Large intestine (tissue), 12 donors: Measurements from ENCODE around the gene KIFC3. TPM values are rescaled to one million over a fixed set of nuclear protein-coding genes. Genes with fewer than 3 reads are reported as not detected.
"Not testable (repeated sequence)": the region's sequence is repeated elsewhere in the genome, so short reads cannot be mapped to it uniquely, and the experiment has no call there.

ENCODE experiments used
- DNase-seq, 2 donors: peaks; one replicate each; pipeline versions ENCODE4 v3.0.0 to v3.0.0-alpha.2; 2013
- H3K27ac ChIP-seq: one replicate; pipeline ENCODE4 v1.5.1; 2013; ENCODE audit warnings: low read length
- H3K27me3 ChIP-seq: 2 replicates; pipeline ENCODE4 v1.6.1; 2013; ENCODE audit warnings: low read length; ENCODE audit not compliant: control insufficient read depth, insufficient read depth
- H3K36me3 ChIP-seq: 2 replicates; pipeline ENCODE4 v1.6.1; 2013; ENCODE audit warnings: low read length; ENCODE audit not compliant: control insufficient read depth, insufficient read depth
- H3K4me1 ChIP-seq: one replicate; pipeline ENCODE4 v1.6.1; 2013; ENCODE audit warnings: low read length; ENCODE audit not compliant: control insufficient read depth, insufficient read depth
- H3K4me3 ChIP-seq: one replicate; pipeline ENCODE4 v1.5.1; 2013; ENCODE audit warnings: low read length
- H3K9me3 ChIP-seq: one replicate; pipeline ENCODE4 v1.6.1; 2013; ENCODE audit warnings: mild to moderate bottlenecking, low read depth, low read length, moderate library complexity; ENCODE audit not compliant: control insufficient read depth
- WGBS: methylation state at CpG from one replicate; pipeline ENCODE4 v1.1.5; 2013; ENCODE audit warnings: low lambda C conversion rate; ENCODE audit not compliant: insufficient coverage; 5-methylcytosine and 5-hydroxymethylcytosine counted together
- long read RNA-seq, 11 donors: transcript quantifications; one replicate each; lab custom pipeline, GENCODE V29; 2026
- polyA plus RNA-seq: library from polyadenylated mRNA; unstranded; fragments of 120-200 nt; gene quantifications from one replicate; pipeline ENCODE4 v1.2.1, GENCODE V29; 2013

KIFC3 gene, protein sequence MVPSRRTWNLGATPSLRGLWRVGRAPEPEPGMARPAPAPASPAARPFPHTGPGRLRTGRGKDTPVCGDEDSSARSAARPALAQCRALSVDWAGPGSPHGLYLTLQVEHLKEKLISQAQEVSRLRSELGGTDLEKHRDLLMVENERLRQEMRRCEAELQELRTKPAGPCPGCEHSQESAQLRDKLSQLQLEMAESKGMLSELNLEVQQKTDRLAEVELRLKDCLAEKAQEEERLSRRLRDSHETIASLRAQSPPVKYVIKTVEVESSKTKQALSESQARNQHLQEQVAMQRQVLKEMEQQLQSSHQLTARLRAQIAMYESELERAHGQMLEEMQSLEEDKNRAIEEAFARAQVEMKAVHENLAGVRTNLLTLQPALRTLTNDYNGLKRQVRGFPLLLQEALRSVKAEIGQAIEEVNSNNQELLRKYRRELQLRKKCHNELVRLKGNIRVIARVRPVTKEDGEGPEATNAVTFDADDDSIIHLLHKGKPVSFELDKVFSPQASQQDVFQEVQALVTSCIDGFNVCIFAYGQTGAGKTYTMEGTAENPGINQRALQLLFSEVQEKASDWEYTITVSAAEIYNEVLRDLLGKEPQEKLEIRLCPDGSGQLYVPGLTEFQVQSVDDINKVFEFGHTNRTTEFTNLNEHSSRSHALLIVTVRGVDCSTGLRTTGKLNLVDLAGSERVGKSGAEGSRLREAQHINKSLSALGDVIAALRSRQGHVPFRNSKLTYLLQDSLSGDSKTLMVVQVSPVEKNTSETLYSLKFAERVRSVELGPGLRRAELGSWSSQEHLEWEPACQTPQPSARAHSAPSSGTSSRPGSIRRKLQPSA
- 82.3 TPM for polyA plus RNA-seq
- long read RNA-seq, donor 1, partial matches to known transcripts = 0 of 6 reads
- long read RNA-seq, donor 1, other reads (novel, unspliced or antisense) = 0 of 6 reads
- long read RNA-seq, donor 2, transcript KIFC3-235 (1 exons, 2,393 nt) = major isoform, 5 of 9 reads
- long read RNA-seq, donor 2, partial matches to known transcripts = 0 of 9 reads
- long read RNA-seq, donor 2, other reads (novel, unspliced or antisense) = 0 of 9 reads
- long read RNA-seq, donor 3 = 0 reads
- long read RNA-seq, donor 4, partial matches to known transcripts = 0 of 1 reads
- long read RNA-seq, donor 4, other reads (novel, unspliced or antisense) = 0 of 1 reads
- long read RNA-seq, donor 5 = 0 reads
- long read RNA-seq, donor 6, transcript KIFC3-235 (1 exons, 2,393 nt) = major isoform, 12 of 27 reads
- long read RNA-seq, donor 6, partial matches to known transcripts = 13 of 27 reads
- long read RNA-seq, donor 6, other reads (novel, unspliced or antisense) = 0 of 27 reads
- long read RNA-seq, donor 7, partial matches to known transcripts = 0 of 3 reads
- long read RNA-seq, donor 7, other reads (novel, unspliced or antisense) = 0 of 3 reads
- long read RNA-seq, donor 8, transcript KIFC3-235 (1 exons, 2,393 nt) = major isoform, 6 of 8 reads
- long read RNA-seq, donor 8, partial matches to known transcripts = 0 of 8 reads
- long read RNA-seq, donor 8, other reads (novel, unspliced or antisense) = 0 of 8 reads
- long read RNA-seq, donor 9, transcript KIFC3-235 (1 exons, 2,393 nt) = major isoform, 10 of 11 reads
- long read RNA-seq, donor 9, partial matches to known transcripts = 0 of 11 reads
- long read RNA-seq, donor 9, other reads (novel, unspliced or antisense) = 0 of 11 reads
- long read RNA-seq, donor 10, transcript KIFC3-235 (1 exons, 2,393 nt) = major isoform, 8 of 10 reads
- long read RNA-seq, donor 10, partial matches to known transcripts = 0 of 10 reads
- long read RNA-seq, donor 10, other reads (novel, unspliced or antisense) = 0 of 10 reads
- long read RNA-seq, donor 11, partial matches to known transcripts = 0 of 5 reads
- long read RNA-seq, donor 11, other reads (novel, unspliced or antisense) = 0 of 5 reads

GRCh38 chr16:57802341-57803133 lies at the start of gene KIFC3:
TSS of gene KIFC3 (minus strand) at chr16:57802491. CDS start at chr16:57798243, 4,248 bp downstream.
- peak within 1 kb of the TSS; percentile 76 for H3K27ac ChIP-seq
- H3K27me3 ChIP-seq = no peaks in the 10 kb centered on the region
- no CpG with 5 or more reads among the region's 78 CpGs for WGBS
- no peaks in the 10 kb centered on the region for H3K9me3 ChIP-seq
- peak within 1 kb of the TSS; percentile 66 for H3K4me3 ChIP-seq
- peaks cover 56% of the 10 kb centered on the region for H3K4me1 ChIP-seq
- H3K36me3 ChIP-seq = no peaks in the 10 kb centered on the region
- DNase-seq = peak; percentile 66 to 88

DNA sequence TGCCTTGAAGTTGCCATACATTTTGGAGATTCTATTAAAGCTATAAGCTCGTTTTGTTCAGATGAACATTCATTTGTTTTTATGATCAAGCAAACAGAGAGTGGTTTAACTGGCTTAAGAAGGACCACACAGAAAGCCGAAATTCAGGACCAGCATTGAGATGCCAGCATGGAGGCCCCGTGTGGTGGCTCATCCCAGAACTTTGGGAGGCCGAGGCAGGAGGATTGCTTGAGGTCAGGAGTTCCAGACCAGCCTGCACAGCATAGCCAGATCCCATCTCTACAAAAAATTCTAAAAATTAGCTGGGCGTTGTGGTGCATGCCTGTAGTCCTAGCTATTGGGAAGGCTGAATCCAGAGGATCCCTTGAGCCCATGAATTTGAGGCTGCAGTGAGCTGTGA lies 45.9 kb upstream of the KIFC3 start:
- Histone ChIP-seq H3K36me3 (no peaks in the 10 kb centered on the region), H3K27ac (no peak overlapping the region), H3K4me3 (no peak overlapping the region), H3K27me3 (no peaks in the 10 kb centered on the region), H3K9me3 (no peaks in the 10 kb centered on the region), H3K4me1 (no peaks in the 10 kb centered on the region)
- no CpG with 5 or more reads among the region's 5 CpGs for WGBS
- DNase-seq = no peak

DNA sequence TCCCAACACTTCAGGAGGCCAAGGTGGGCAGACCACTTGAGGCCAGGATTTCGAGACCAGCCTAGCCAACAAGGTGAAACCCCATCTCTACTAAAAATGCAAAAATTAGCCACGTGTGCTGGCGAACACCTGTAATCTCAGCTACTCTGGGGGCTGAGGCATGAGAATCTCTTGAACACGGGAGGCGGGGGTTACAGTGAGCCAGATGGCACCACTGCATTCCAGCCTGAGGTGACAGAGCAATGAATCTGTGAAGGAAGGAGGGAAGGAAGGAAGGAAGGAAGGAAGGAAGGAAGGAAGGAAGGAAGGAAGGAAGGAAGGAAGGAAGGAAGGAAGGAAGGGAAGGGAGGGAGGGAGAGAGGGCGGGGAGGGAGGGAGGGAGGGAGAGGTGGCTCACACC lies 44.6 kb upstream of the KIFC3 start:
- DNase-seq, H3K9me3 ChIP-seq, H3K4me3 ChIP-seq, H3K27me3 ChIP-seq, H3K27ac ChIP-seq, H3K36me3 ChIP-seq, H3K4me1 ChIP-seq: not testable (repeated sequence)
- no CpG with 5 or more reads among the region's 6 CpGs for WGBS

GRCh38 chr16:57846078-57846697 lies 43.9 kb upstream of the KIFC3 start:
- Histone ChIP-seq H3K4me1 (no peaks in the 10 kb centered on the region), H3K4me3 (no peak overlapping the region), H3K27ac (no peak overlapping the region), H3K9me3 (no peaks in the 10 kb centered on the region), H3K27me3 (no peaks in the 10 kb centered on the region), H3K36me3 (no peaks in the 10 kb centered on the region)
- WGBS = no CpG with 5 or more reads among the region's 9 CpGs
- peak; percentile 13 to 38 for DNase-seq

- no CpG with 5 or more reads among the region's 8 CpGs for WGBS
- Histone ChIP-seq H3K9me3 (no peaks in the 10 kb centered on the region), H3K27me3 (no peaks in the 10 kb centered on the region), H3K27ac (no peak overlapping the region), H3K4me1 (no peaks in the 10 kb centered on the region), H3K4me3 (no peak overlapping the region), H3K36me3 (no peaks in the 10 kb centered on the region)
- DNase-seq = no peak
Measured at GRCh38 chr16:57845115-57845514, 42.8 kb upstream of the KIFC3 start.

GRCh38 chr16:57844416-57845030 lies 42.2 kb upstream of the KIFC3 start:
- WGBS = no CpG with 5 or more reads among the region's 10 CpGs
- no peak for DNase-seq

GRCh38 chr16:57843400-57843799 lies 41.1 kb upstream of the KIFC3 start:
- Histone ChIP-seq H3K4me1 (no peaks in the 10 kb centered on the region), H3K36me3 (no peaks in the 10 kb centered on the region), H3K27me3 (no peaks in the 10 kb centered on the region), H3K27ac (no peak overlapping the region), H3K9me3 (no peaks in the 10 kb centered on the region), H3K4me3 (no peak overlapping the region)
- no peak for DNase-seq
- no CpG with 5 or more reads among the region's 1 CpG for WGBS

More at GRCh38 chr16:57844416-57845030, 42.2 kb upstream of the KIFC3 start:
- no peaks in the 10 kb centered on the region for H3K9me3 ChIP-seq
- H3K27ac ChIP-seq = no peak overlapping the region
- H3K4me3 ChIP-seq = no peak overlapping the region
- no peaks in the 10 kb centered on the region for H3K4me1 ChIP-seq
- no peaks in the 10 kb centered on the region for H3K36me3 ChIP-seq
- no peaks in the 10 kb centered on the region for H3K27me3 ChIP-seq

DNA sequence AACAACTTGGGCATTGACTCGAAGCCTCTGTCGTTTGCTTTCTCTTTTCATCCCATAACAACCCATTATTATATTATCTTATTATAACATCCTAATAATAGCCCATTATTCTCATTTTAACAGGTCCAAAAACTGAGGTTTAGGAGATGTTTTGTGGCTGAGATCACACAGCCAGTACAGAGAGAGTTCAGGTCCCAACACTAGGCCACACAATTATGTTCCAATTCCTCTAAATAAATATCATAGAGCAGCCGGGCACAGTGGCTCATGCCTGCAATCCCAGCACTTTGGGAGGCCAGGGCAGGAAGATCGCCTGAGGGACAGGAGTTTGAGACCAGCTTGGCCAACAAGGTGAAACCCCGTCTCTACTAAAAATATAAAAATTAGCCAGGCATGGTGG lies 40.3 kb upstream of the KIFC3 start:
- Histone ChIP-seq H3K9me3 (no peaks in the 10 kb centered on the region), H3K27me3 (no peaks in the 10 kb centered on the region), H3K27ac (no peak overlapping the region), H3K4me3 (no peak overlapping the region), H3K4me1 (no peaks in the 10 kb centered on the region), H3K36me3 (no peaks in the 10 kb centered on the region)
- DNase-seq = no peak
- 79% methylated on average over 2 of the region's 5 CpGs for WGBS
